K562 (cell line): ENCODE data around the gene ARHGAP18. TPM values are rescaled to one million over a fixed set of nuclear protein-coding genes. Genes with fewer than 3 reads are reported as not detected.

Experiments used
- FOXJ2 ChIP-seq: fragments of 200-800 bp; sonication (Bioruptor generic); IDR thresholded peaks from 2 replicates; pipeline ENCODE4 v1.6.1; 2016; ENCODE audit warnings: missing genetic modification characterization, missing compliant biosample characterization
- FOXK2 ChIP-seq, 2 experiments: fragments of 450-650 bp; IDR thresholded peaks in 1 of 2; conservative IDR thresholded peaks in 1 of 2; 2 replicates each; pipeline ENCODE4 v1.6.1; 2016; ENCODE audit warnings: low read depth in 2 of 2, mild to moderate bottlenecking in 1 of 2
- ILK ChIP-seq: fragments of 450-650 bp; IDR thresholded peaks from 2 replicates; pipeline ENCODE4 v1.6.1; 2016; ENCODE audit warnings: missing genetic modification characterization, low read depth, mild to moderate bottlenecking, missing compliant biosample characterization, moderate library complexity, borderline replicate concordance
- PHF8 ChIP-seq: fragments of 200-600 bp; sonication (generic); IDR thresholded peaks from 2 replicates; pipeline ENCODE4 v1.6.1; 2012; ENCODE audit warnings: mixed run types, mild to moderate bottlenecking, inconsistent platforms, low read length, moderate library complexity, borderline replicate concordance
- PML ChIP-seq: IDR thresholded peaks from 2 replicates; pipeline ENCODE4 v1.6.1; 2012; ENCODE audit warnings: low read length, inconsistent platforms
- PRDM10 ChIP-seq: fragments of 450-650 bp; IDR thresholded peaks from 2 replicates; pipeline ENCODE4 v1.6.1; 2018; ENCODE audit not compliant: partially characterized antibody
- RCOR1 ChIP-seq, 2 experiments: IDR thresholded peaks; 2 replicates each; pipeline ENCODE4 v1.6.1; 2012; ENCODE audit warnings: low read depth in 2 of 2, low read length in 2 of 2, borderline replicate concordance in 1 of 2, improper control_type of control experiment in 1 of 2
- RUNX1 ChIP-seq: sonication (generic); IDR thresholded peaks from 2 replicates; pipeline ENCODE4 v1.6.1; 2016; ENCODE audit warnings: antibody characterized with exemption, low read depth
- TEAD4 ChIP-seq, 2 experiments: sonication (generic) in 1 of 2; formaldehyde crosslinking in 1 of 2; IDR thresholded peaks; 2 replicates each; pipeline versions ENCODE4 v1.6.1 to v1.8.0; 2012 to 2022; ENCODE audit warnings: borderline replicate concordance in 1 of 2, inconsistent platforms in 1 of 2, low read length in 1 of 2, mild to moderate bottlenecking in 1 of 2, missing genetic modification reagents in 1 of 2
- ZBTB11 ChIP-seq, 3 experiments: fragments of 200-800 bp in 1 of 3; fragments of 250-450 bp in 1 of 3; fragments of 450-650 bp in 1 of 3; sonication (Bioruptor Pico) in 1 of 3; sonication (Bioruptor generic) in 1 of 3; formaldehyde crosslinking in 1 of 3; IDR thresholded peaks; 2 replicates each; pipeline versions ENCODE4 v1.6.1 to v1.8.0; 2016 to 2022; ENCODE audit warnings: mild to moderate bottlenecking in 2 of 3, missing genetic modification characterization in 2 of 3, missing compliant biosample characterization in 1 of 3, moderate library complexity in 1 of 3
- ZKSCAN8 ChIP-seq: fragments of 200-800 bp; sonication (Bioruptor generic); IDR thresholded peaks from 2 replicates; pipeline ENCODE4 v1.6.1; 2016; ENCODE audit warnings: missing genetic modification characterization, missing compliant biosample characterization
- polyA plus RNA-seq, 8 experiments: library from polyadenylated mRNA; depleted of rRNA in 4 of 8; stranded (reverse) in 5 of 8; unstranded in 3 of 8; fragments of >200 nt; fragmentation: Nextera tagmentation in 2 of 8; fragmentation: Illumina TruSeq in 1 of 8; extraction: Ambion mirVana in 2 of 8; extraction: Trizol in 1 of 8; gene quantifications; 2 replicates each; pipeline versions ENCODE4 v1.2.1 to v1.2.3, GENCODE V29; 2011 to 2014; ENCODE audit warnings: inconsistent platforms in 1 of 8, missing spikeins in 1 of 8
- total RNA-seq, 7 experiments: library from RNA; depleted of rRNA in 6 of 7; stranded (reverse); fragments of >200 nt in 6 of 7; fragmentation: Illumina TruSeq in 2 of 7; extraction: Trizol in 2 of 7; gene quantifications; 2 replicates each; pipeline versions ENCODE4 v1.2.1 to v1.2.3, GENCODE V29; 2011 to 2021; ENCODE audit warnings: low replicate concordance in 1 of 7
- TF ChIP-seq, protein P1 (sequence below), 2 experiments: fragments of 450-650 bp in 1 of 2; IDR thresholded peaks; 2 replicates each; pipeline ENCODE4 v1.6.1; 2011 to 2017; ENCODE audit warnings: low read depth in 2 of 2, antibody characterized with exemption in 1 of 2, borderline replicate concordance in 1 of 2, low read length in 1 of 2, mild to moderate bottlenecking in 1 of 2, mixed read lengths in 1 of 2; ENCODE audit not compliant: control insufficient read depth in 1 of 2

The ARHGAP18 gene
- total and polyA plus RNA-seq, 9 of the 15 experiments (the other 6 are each of a cell fraction or from before 2014, with no cell fraction given): 13.3 to 29.7 (median 21.1) TPM

DNA sequence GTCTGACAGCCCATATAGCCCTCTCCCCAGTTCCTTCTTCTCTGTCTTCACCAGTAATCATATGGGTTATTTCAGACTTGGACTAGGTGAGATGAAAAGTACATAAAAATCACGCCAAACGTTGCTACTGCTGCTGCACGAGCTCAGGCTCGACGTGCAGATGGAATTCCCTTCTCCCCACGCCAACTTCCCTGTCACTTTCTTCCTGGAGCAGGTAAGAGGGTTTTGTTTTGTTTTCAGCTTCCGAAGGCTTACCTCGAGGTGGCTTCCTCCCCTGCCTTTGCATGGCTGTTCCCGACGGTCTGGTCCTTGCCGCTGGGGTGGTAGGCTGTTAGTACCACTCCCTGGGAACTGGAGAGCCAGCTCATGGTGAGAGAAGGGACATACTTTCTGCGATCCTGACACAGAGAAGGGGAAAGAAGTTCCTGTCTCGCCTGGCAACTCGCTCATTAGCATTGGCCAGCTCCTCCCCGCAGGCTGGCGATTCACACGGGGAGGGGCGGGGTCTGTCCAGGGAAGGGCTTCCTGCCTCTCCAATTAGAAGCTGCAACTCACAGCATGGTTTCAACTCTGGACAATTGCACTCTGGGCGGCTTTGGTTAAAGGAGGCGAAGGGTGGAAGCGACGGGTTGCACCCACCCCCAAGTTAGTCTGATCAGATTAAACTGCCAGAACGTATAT lies at the start of gene ARHGAP18 (continued):
- TF ChIP-seq PRDM10: peak; percentile 76
- TF ChIP-seq ZBTB11 (CRISPR knock-in tag; IDR thresholded peaks at IDR 0.05): 0 out of 6 replicates have a peak, but pooled peaks of 1 of the 3 experiments have one; percentile 14
- TF ChIP-seq PML: peak; percentile 76; the same call in 1 of the 2 replicates
- TF ChIP-seq FOXJ2 (tag): 0 out of 2 replicates have a peak, but pooled peaks have one; percentile 47
- peak; percentile 62; the same call in 1 of the 2 replicates for TF ChIP-seq PHF8
- TF ChIP-seq, protein P1, sequence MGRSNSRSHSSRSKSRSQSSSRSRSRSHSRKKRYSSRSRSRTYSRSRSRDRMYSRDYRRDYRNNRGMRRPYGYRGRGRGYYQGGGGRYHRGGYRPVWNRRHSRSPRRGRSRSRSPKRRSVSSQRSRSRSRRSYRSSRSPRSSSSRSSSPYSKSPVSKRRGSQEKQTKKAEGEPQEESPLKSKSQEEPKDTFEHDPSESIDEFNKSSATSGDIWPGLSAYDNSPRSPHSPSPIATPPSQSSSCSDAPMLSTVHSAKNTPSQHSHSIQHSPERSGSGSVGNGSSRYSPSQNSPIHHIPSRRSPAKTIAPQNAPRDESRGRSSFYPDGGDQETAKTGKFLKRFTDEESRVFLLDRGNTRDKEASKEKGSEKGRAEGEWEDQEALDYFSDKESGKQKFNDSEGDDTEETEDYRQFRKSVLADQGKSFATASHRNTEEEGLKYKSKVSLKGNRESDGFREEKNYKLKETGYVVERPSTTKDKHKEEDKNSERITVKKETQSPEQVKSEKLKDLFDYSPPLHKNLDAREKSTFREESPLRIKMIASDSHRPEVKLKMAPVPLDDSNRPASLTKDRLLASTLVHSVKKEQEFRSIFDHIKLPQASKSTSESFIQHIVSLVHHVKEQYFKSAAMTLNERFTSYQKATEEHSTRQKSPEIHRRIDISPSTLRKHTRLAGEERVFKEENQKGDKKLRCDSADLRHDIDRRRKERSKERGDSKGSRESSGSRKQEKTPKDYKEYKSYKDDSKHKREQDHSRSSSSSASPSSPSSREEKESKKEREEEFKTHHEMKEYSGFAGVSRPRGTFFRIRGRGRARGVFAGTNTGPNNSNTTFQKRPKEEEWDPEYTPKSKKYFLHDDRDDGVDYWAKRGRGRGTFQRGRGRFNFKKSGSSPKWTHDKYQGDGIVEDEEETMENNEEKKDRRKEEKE (IDR thresholded peaks at IDR 0.05; ENCODE audit: borderline replicate concordance in 1 of 2, control insufficient read depth in 1 of 2, low read depth in 2 of 2, low read length in 1 of 2): 0 out of 4 replicates have a peak, but pooled peaks of 1 of the 2 experiments have one; percentile 20
- peak in 1 of 2 experiments; percentile 80; a peak in 2 of 4 replicates for TF ChIP-seq RCOR1 (IDR thresholded peaks at IDR 0.05; ENCODE audit: borderline replicate concordance in 1 of 2, low read depth in 2 of 2, low read length in 2 of 2)
- TF ChIP-seq ZKSCAN8: no peak
- peak; percentile 11; the same call in 1 of the 2 replicates for TF ChIP-seq TEAD4 (IDR thresholded peaks at IDR 0.05; ENCODE audit: low read length)
- TF ChIP-seq TEAD4 (CRISPR knock-in tag; IDR thresholded peaks at IDR 0.05; ENCODE audit: borderline replicate concordance): no peak
- no peak for TF ChIP-seq FOXK2 (conservative IDR thresholded peaks at IDR 0.05 in 1 of 2, IDR thresholded peaks at IDR 0.05 in 1 of 2; ENCODE audit: low read depth in 2 of 2)
- TF ChIP-seq ILK (tag): no peak
- TF ChIP-seq RUNX1: no peak
